Naive thymus-derived CD4-positive, alpha-beta T cell (primary cell): ENCODE results near the gene OSTN. TPM values are rescaled to one million over a fixed set of nuclear protein-coding genes. Genes with fewer than 3 reads are reported as not detected.

Experiments
- ATAC-seq: fragments of 150-1000 bp; cut with Tn5 transposase; 2 replicates; pipeline ENCODE4 v1.10.0; 2021; ENCODE audit warnings: mild to moderate bottlenecking, moderate library complexity
- CTCF ChIA-PET: fragments of 350-600 bp; sonication (Branson Sonifier 250); formaldehyde crosslinking; loops from one replicate; lab custom pipeline; 2021; ENCODE audit warnings: antibody characterized with exemption; lab: Charles Lee
- POLR2A ChIA-PET: fragments of 350-600 bp; sonication (Branson Sonifier 250); formaldehyde crosslinking; loops from one replicate; lab custom pipeline; 2021; ENCODE audit warnings: antibody characterized with exemption, inconsistent platforms; lab: Charles Lee
- DNase-seq, 9 donors: peaks; one replicate each; pipeline versions ENCODE4 v3.0.0 to v3.0.0-alpha.2; 2020 to 2022; ENCODE audit warnings: mixed read lengths in 1 of 9
- H3K27ac ChIP-seq: one replicate; pipeline ENCODE4 v1.7.0; 2013; ENCODE audit warnings: mild to moderate bottlenecking, low read depth, low read length, moderate library complexity
- H3K27me3 ChIP-seq, 2 donors: one replicate each; pipeline ENCODE4 v1.7.0; 2013; ENCODE audit warnings: low read length in 2 of 2, mild to moderate bottlenecking in 2 of 2, moderate library complexity in 2 of 2; ENCODE audit not compliant: control insufficient read depth in 2 of 2, insufficient read depth in 2 of 2
- H3K36me3 ChIP-seq, 3 experiments: 1 replicate in 2 of 3; 2 replicates in 1 of 3; pipeline ENCODE4 v1.7.0; 2013; ENCODE audit warnings: low read length in 3 of 3, mild to moderate bottlenecking in 3 of 3, moderate library complexity in 1 of 3; ENCODE audit not compliant: insufficient read depth in 3 of 3, control insufficient read depth in 2 of 3
- H3K4me1 ChIP-seq, 2 donors: one replicate each; pipeline ENCODE4 v1.7.0; 2013; ENCODE audit warnings: low read length in 2 of 2, mild to moderate bottlenecking in 2 of 2, moderate library complexity in 1 of 2; ENCODE audit not compliant: control insufficient read depth in 2 of 2, insufficient read depth in 2 of 2
- H3K4me3 ChIP-seq: 2 replicates; pipeline ENCODE4 v1.7.0; 2013; ENCODE audit warnings: mild to moderate bottlenecking, low read length
- H3K9me3 ChIP-seq, 3 experiments: 1 replicate in 2 of 3; 2 replicates in 1 of 3; pipeline ENCODE4 v1.7.0; 2013; ENCODE audit warnings: low read length in 3 of 3; ENCODE audit not compliant: control insufficient read depth in 2 of 3
- H3K27ac Mint-ChIP-seq, 9 donors: one replicate each; pipeline ENCODE4 v1.8.0; 2020 to 2022; ENCODE audit warnings: mixed read lengths in 9 of 9, mild to moderate bottlenecking in 8 of 9, moderate library complexity in 5 of 9, inconsistent platforms in 2 of 9
- H3K27me3 Mint-ChIP-seq, 5 donors: one replicate each; pipeline ENCODE4 v1.8.0; 2021 to 2022; ENCODE audit warnings: mixed read lengths in 5 of 5, mild to moderate bottlenecking in 1 of 5
- H3K36me3 Mint-ChIP-seq, 5 donors: one replicate each; pipeline ENCODE4 v1.8.0; 2020 to 2022; ENCODE audit warnings: mixed read lengths in 5 of 5, mild to moderate bottlenecking in 3 of 5, inconsistent platforms in 1 of 5
- H3K4me1 Mint-ChIP-seq, 7 donors: one replicate each; pipeline ENCODE4 v1.8.0; 2020 to 2022; ENCODE audit warnings: mixed read lengths in 7 of 7, mild to moderate bottlenecking in 3 of 7, inconsistent platforms in 1 of 7
- H3K4me3 Mint-ChIP-seq, 10 donors: one replicate each; pipeline ENCODE4 v1.8.0; 2020 to 2022; ENCODE audit warnings: mild to moderate bottlenecking in 10 of 10, mixed read lengths in 10 of 10, moderate library complexity in 6 of 10, inconsistent platforms in 2 of 10
- H3K9me3 Mint-ChIP-seq, 11 donors: one replicate each; pipeline ENCODE4 v1.8.0; 2020 to 2022; ENCODE audit warnings: mixed read lengths in 11 of 11, mild to moderate bottlenecking in 4 of 11, inconsistent platforms in 1 of 11, moderate library complexity in 1 of 11
- intact Hi-C, 2 donors: fragments of 100-400 bp; cut with micrococcal nuclease; formaldehyde crosslinking; loops; one replicate each; pipeline ENCODE4 v1.15.1; 2023
- polyA plus RNA-seq, 2 donors: library from polyadenylated mRNA; unstranded; fragments of 300-500 nt; fragmentation: Illumina TruSeq; gene quantifications; one replicate each; pipeline ENCODE4 v1.2.3, GENCODE V29; 2021
- total RNA-seq, 6 experiments: library from RNA in 5 of 6; stranded (reverse) in 5 of 6; gene quantifications; 1 replicate in 5 of 6; 2 replicates in 1 of 6; pipeline ENCODE4 v1.2.3 and lab custom pipeline; 2021 to 2026

Gene OSTN
- total and polyA plus RNA-seq, 7 experiments from 2014 or later: not detected

GRCh38 chr3:191260431-191261303 lies 61.6 kb downstream of the OSTN start:
- Mint-ChIP-seq H3K4me1 (no peaks in the 10 kb centered on the region), H3K9me3 (peaks cover 0 to 3% (median 0%) of the 10 kb centered on the region in 11 donors), H3K4me3 (no peak overlapping the region), H3K27me3 (no peaks in the 10 kb centered on the region), H3K36me3 (no peaks in the 10 kb centered on the region), H3K27ac (no peak overlapping the region)
- ChIA-PET POLR2A (no interaction called here), CTCF (no interaction called here)
- H3K4me3 ChIP-seq: no peak overlapping the region
- H3K36me3 ChIP-seq: no peaks in the 10 kb centered on the region
- H3K9me3 ChIP-seq: no peaks in the 10 kb centered on the region
- H3K4me1 ChIP-seq: no peaks in the 10 kb centered on the region
- ATAC-seq: no peak
- DNase-seq: no peak
- no peaks in the 10 kb centered on the region for H3K27me3 ChIP-seq
- intact Hi-C loops: no loop called here
- no peak overlapping the region for H3K27ac ChIP-seq

GRCh38 chr3:191261304-191261638 lies 62.2 kb downstream of the OSTN start:
- H3K4me1 Mint-ChIP-seq: no peaks in the 10 kb centered on the region
- H3K4me3 Mint-ChIP-seq: no peak overlapping the region
- H3K36me3 Mint-ChIP-seq: no peaks in the 10 kb centered on the region
- ATAC-seq (no peak), DNase-seq (no peak)
- Histone ChIP-seq H3K36me3 (no peaks in the 10 kb centered on the region), H3K4me1 (no peaks in the 10 kb centered on the region), H3K27ac (no peak overlapping the region), H3K4me3 (no peak overlapping the region), H3K9me3 (no peaks in the 10 kb centered on the region), H3K27me3 (no peaks in the 10 kb centered on the region)
- peaks cover 0 to 3% (median 0%) of the 10 kb centered on the region in 11 donors for H3K9me3 Mint-ChIP-seq
- H3K27me3 Mint-ChIP-seq: no peaks in the 10 kb centered on the region
- ChIA-PET CTCF (no interaction called here), POLR2A (no interaction called here)
- no peak overlapping the region for H3K27ac Mint-ChIP-seq
- intact Hi-C loops: no loop called here

GRCh38 chr3:191262650-191263049 lies 63.6 kb downstream of the OSTN start:
- Mint-ChIP-seq H3K4me1 (no peaks in the 10 kb centered on the region), H3K4me3 (no peak overlapping the region), H3K27ac (no peak overlapping the region), H3K9me3 (peaks cover 0 to 4% (median 0%) of the 10 kb centered on the region in 11 donors), H3K36me3 (no peaks in the 10 kb centered on the region), H3K27me3 (peaks cover 0 to 3% (median 0%) of the 10 kb centered on the region in 5 donors)
- no peaks in the 10 kb centered on the region for H3K36me3 ChIP-seq
- no peaks in the 10 kb centered on the region for H3K9me3 ChIP-seq
- no peak overlapping the region for H3K4me3 ChIP-seq
- no peaks in the 10 kb centered on the region for H3K27me3 ChIP-seq
- H3K4me1 ChIP-seq: no peaks in the 10 kb centered on the region
- DNase-seq (no peak), ATAC-seq (no peak)
- intact Hi-C loops: no loop called here
- ChIA-PET POLR2A (no interaction called here), CTCF (no interaction called here)
- H3K27ac ChIP-seq: no peak overlapping the region

- intact Hi-C loops: no loop called here
- no peak for DNase-seq
- Histone ChIP-seq H3K36me3 (no peaks in the 10 kb centered on the region), H3K27ac (no peak overlapping the region), H3K4me1 (no peaks in the 10 kb centered on the region), H3K27me3 (no peaks in the 10 kb centered on the region), H3K4me3 (no peak overlapping the region), H3K9me3 (no peaks in the 10 kb centered on the region)
- Mint-ChIP-seq H3K27me3 (peaks cover 0 to 3% (median 0%) of the 10 kb centered on the region in 5 donors), H3K9me3 (peaks cover 0 to 4% (median 0%) of the 10 kb centered on the region in 11 donors), H3K4me3 (no peak overlapping the region), H3K36me3 (no peaks in the 10 kb centered on the region), H3K27ac (no peak overlapping the region), H3K4me1 (no peaks in the 10 kb centered on the region)
- ChIA-PET POLR2A (no interaction called here), CTCF (no interaction called here)
- ATAC-seq: no peak
Observed at GRCh38 chr3:191263365-191263764, 64.3 kb downstream of the OSTN start.

- H3K27ac ChIP-seq: no peak overlapping the region
- intact Hi-C loops: no loop called here
Observed at GRCh38 chr3:191263850-191264249, 64.8 kb downstream of the OSTN start.

GRCh38 chr3:191268737-191269136 lies 69.7 kb downstream of the OSTN start:
- Mint-ChIP-seq H3K9me3 (peaks cover 0 to 5% (median 0%) of the 10 kb centered on the region in 11 donors), H3K4me3 (no peak overlapping the region), H3K27me3 (peaks cover 0 to 3% (median 0%) of the 10 kb centered on the region in 5 donors), H3K36me3 (no peaks in the 10 kb centered on the region), H3K27ac (no peak overlapping the region), H3K4me1 (no peaks in the 10 kb centered on the region)
- Histone ChIP-seq H3K27ac (no peak overlapping the region), H3K4me1 (no peaks in the 10 kb centered on the region), H3K4me3 (no peak overlapping the region), H3K27me3 (no peaks in the 10 kb centered on the region), H3K9me3 (no peaks in the 10 kb centered on the region), H3K36me3 (no peaks in the 10 kb centered on the region)
- no peak for ATAC-seq
- ChIA-PET CTCF (no interaction called here), POLR2A (no interaction called here)
- no peak for DNase-seq
- intact Hi-C loops: no loop called here

More at GRCh38 chr3:191263850-191264249, 64.8 kb downstream of the OSTN start:
- no peaks in the 10 kb centered on the region for H3K4me1 ChIP-seq
- peaks cover 0 to 4% (median 0%) of the 10 kb centered on the region in 11 donors for H3K9me3 Mint-ChIP-seq
- peaks cover 0 to 3% (median 0%) of the 10 kb centered on the region in 5 donors for H3K27me3 Mint-ChIP-seq
- no peaks in the 10 kb centered on the region for H3K27me3 ChIP-seq
- H3K4me3 Mint-ChIP-seq: no peak overlapping the region
- no peak for DNase-seq
- no peaks in the 10 kb centered on the region for H3K9me3 ChIP-seq
- no peaks in the 10 kb centered on the region for H3K36me3 ChIP-seq
- no peaks in the 10 kb centered on the region for H3K4me1 Mint-ChIP-seq
- no peak for ATAC-seq
- no peaks in the 10 kb centered on the region for H3K36me3 Mint-ChIP-seq
- ChIA-PET CTCF (no interaction called here), POLR2A (no interaction called here)
- H3K27ac Mint-ChIP-seq: no peak overlapping the region
- H3K4me3 ChIP-seq: no peak overlapping the region
